ENCODE measurements around the gene LCE7A. TPM values are rescaled to one million over a fixed set of nuclear protein-coding genes. Genes with fewer than 3 reads are reported as not detected.

LCE7A gene
- total and polyA plus RNA-seq, 2 donors (not counting 3 experiments of a cell fraction or from before 2014, with no cell fraction given), result not detected

DNA sequence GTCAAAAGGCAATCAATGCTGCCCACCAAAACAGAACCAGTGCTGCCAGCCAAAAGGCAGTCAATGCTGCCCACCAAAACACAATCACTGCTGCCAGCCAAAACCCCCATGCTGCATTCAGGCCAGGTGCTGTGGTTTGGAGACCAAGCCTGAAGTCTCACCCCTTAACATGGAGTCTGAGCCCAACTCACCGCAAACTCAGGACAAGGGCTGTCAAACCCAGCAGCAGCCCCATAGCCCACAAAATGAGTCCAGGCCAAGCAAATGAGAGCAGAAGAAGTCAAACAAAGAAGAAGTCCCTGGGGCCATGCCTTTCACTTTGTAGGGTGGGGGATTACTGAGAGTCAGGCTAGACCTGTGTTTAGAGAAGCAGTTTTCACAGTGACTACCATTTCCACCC lies 24.7 kb downstream of the LCE7A start:
- CTCF ChIA-PET, result no interaction called here
- no peak overlapping the region for H3K27ac ChIP-seq (ENCODE audit: insufficient read depth, low read depth, low read length)
- H2AFZ ChIP-seq (ENCODE audit: low read depth, low read length), result no peak overlapping the region
- no TSS peak for BruUV-seq (replicated peaks)
- H3K36me3 ChIP-seq (ENCODE audit: control insufficient read depth in 2 of 2, extremely low read depth in 1 of 2, insufficient read depth in 2 of 2, low read length in 2 of 2), result no peaks in the 10 kb centered on the region
- H4K20me1 ChIP-seq (replicated peaks; ENCODE audit: control insufficient read depth, extremely low read depth, insufficient read depth, low read length), result no peaks in the 10 kb centered on the region
- no peak overlapping the region for H3K4me3 ChIP-seq (replicated peaks in 1 of 3; ENCODE audit: insufficient read depth in 1 of 3, low read depth in 1 of 3, low read length in 3 of 3)
- H3K27me3 ChIP-seq (ENCODE audit: control insufficient read depth in 2 of 2, insufficient read depth in 2 of 2, low read length in 2 of 2), result no peaks in the 10 kb centered on the region
- dilution Hi-C loops (cut with MboI; ENCODE audit: extremely low pct_ligation_motif_present, low sequenced_read_pairs) (no loop called here), intact Hi-C loops (cut with micrococcal nuclease) (no loop called here)
- no peak overlapping the region for H3K9ac ChIP-seq (replicated peaks; ENCODE audit: extremely low read depth, insufficient read depth, low read length)
- H3K9me3 ChIP-seq (replicated peaks; ENCODE audit: control insufficient read depth, insufficient read depth, low read length), result no peaks in the 10 kb centered on the region
- POLR2A ChIA-PET, result no interaction called here
- H3K4me1 ChIP-seq (ENCODE audit: control insufficient read depth, extremely low read depth, insufficient read depth, low read length), result no peaks in the 10 kb centered on the region
- no peak for DNase-seq (ENCODE audit: low read depth, low spot score)
- TF ChIP-seq POLR2AphosphoS5 (IDR thresholded peaks at IDR 0.05; ENCODE audit: insufficient read depth, low read depth, low read length), result no peak
- no peak for TF ChIP-seq MYC (IDR thresholded peaks at IDR 0.05; ENCODE audit: low read depth, low read length)
- no peaks in the 10 kb centered on the region for H3K79me2 ChIP-seq (ENCODE audit: control insufficient read depth, insufficient read depth, low read length)
- no peaks in the 10 kb centered on the region for H3K9me1 ChIP-seq (replicated peaks; ENCODE audit: control insufficient read depth, extremely low read depth, insufficient read depth, low read length)
- H3K4me2 ChIP-seq (ENCODE audit: insufficient read depth, low read length), result no peak overlapping the region
- FAIRE-seq, result no peak

DNA sequence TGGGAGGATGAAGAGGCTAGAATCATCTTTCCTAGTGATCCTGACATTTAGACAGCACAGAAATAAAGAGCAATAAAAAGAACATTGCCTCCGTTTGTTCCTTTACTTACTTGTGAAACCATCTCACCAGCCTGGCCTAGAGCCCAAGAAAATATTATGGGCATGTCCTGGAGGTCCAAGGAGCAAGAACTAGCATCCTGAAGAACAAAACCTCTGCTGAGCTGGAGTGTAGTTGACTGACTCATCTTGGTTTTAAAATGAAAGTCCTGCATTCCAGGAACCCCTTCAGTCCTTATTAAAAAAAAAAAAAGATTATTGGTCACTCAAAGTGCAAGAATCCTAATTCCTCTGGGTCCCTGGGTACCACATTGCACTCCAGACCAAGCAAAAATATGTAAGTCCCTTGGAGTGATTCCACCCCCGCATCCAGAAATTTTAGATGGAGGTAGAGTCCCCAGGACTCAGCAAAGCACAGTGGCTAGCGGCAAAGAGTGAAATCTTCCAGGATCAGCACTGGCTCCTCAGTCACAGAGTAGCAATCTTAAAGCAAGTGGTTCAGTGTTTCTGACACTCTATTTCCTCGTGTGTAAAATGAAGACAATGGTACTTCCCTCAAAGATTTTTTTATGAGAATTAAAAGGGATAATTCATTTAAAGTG lies 25.3 kb downstream of the LCE7A start:
- no peaks in the 10 kb centered on the region for H4K20me1 ChIP-seq (replicated peaks; ENCODE audit: control insufficient read depth, extremely low read depth, insufficient read depth, low read length)
- no peaks in the 10 kb centered on the region for H3K79me2 ChIP-seq (ENCODE audit: control insufficient read depth, insufficient read depth, low read length)
- no peak overlapping the region for H2AFZ ChIP-seq (ENCODE audit: low read depth, low read length)
- H3K9me3 ChIP-seq (replicated peaks; ENCODE audit: control insufficient read depth, insufficient read depth, low read length), result no peaks in the 10 kb centered on the region
- ChIA-PET CTCF (no interaction called here), POLR2A (no interaction called here)
- no peaks in the 10 kb centered on the region for H3K36me3 ChIP-seq (ENCODE audit: control insufficient read depth in 2 of 2, extremely low read depth in 1 of 2, insufficient read depth in 2 of 2, low read length in 2 of 2)
- DNase-seq (ENCODE audit: low read depth, low spot score) (no peak), FAIRE-seq (no peak)
- no peak overlapping the region for H3K9ac ChIP-seq (replicated peaks; ENCODE audit: extremely low read depth, insufficient read depth, low read length)
- no peak for TF ChIP-seq MYC (IDR thresholded peaks at IDR 0.05; ENCODE audit: low read depth, low read length)
- TF ChIP-seq EZH2 (IDR thresholded peaks at IDR 0.05; ENCODE audit: borderline replicate concordance, low read depth, low read length, severe bottlenecking), result no peak
- no peak overlapping the region for H3K4me3 ChIP-seq (replicated peaks in 1 of 3; ENCODE audit: insufficient read depth in 1 of 3, low read depth in 1 of 3, low read length in 3 of 3)
- H3K27ac ChIP-seq (ENCODE audit: insufficient read depth, low read depth, low read length), result no peak overlapping the region
- H3K4me1 ChIP-seq (ENCODE audit: control insufficient read depth, extremely low read depth, insufficient read depth, low read length), result no peaks in the 10 kb centered on the region
- H3K9me1 ChIP-seq (replicated peaks; ENCODE audit: control insufficient read depth, extremely low read depth, insufficient read depth, low read length), result no peaks in the 10 kb centered on the region
- no peak overlapping the region for H3K4me2 ChIP-seq (ENCODE audit: insufficient read depth, low read length)
- H3K27me3 ChIP-seq (ENCODE audit: control insufficient read depth in 2 of 2, insufficient read depth in 2 of 2, low read length in 2 of 2), result no peaks in the 10 kb centered on the region
- intact Hi-C loops (cut with micrococcal nuclease) (no loop called here), dilution Hi-C loops (cut with MboI; ENCODE audit: extremely low pct_ligation_motif_present, low sequenced_read_pairs) (no loop called here)
- BruUV-seq (replicated peaks), result no TSS peak
